Brain microvascular endothelial cell (primary cell): Measurements from ENCODE around the gene H1-8.

ENCODE experiments used
- DNase-seq: peaks from one replicate; pipeline ENCODE4 v3.0.0-alpha.2; 2020
- H3K27ac ChIP-seq: fragments of 250-450 bp; sonication (Bioruptor Pico); 2 replicates; pipeline ENCODE4 v1.5.1; 2020; ENCODE audit warnings: mild to moderate bottlenecking, moderate library complexity
- H3K27me3 ChIP-seq: fragments of 250-450 bp; sonication (Bioruptor Pico); replicated peaks from 2 replicates; pipeline ENCODE4 v1.5.1; 2020; ENCODE audit warnings: mild to moderate bottlenecking
- H3K36me3 ChIP-seq: fragments of 250-450 bp; sonication (Bioruptor Pico); replicated peaks from 2 replicates; pipeline ENCODE4 v1.5.1; 2020; ENCODE audit warnings: mild to moderate bottlenecking
- H3K4me3 ChIP-seq: 2 replicates; pipeline ENCODE4 v1.5.1; 2011; ENCODE audit warnings: low read depth, mild to moderate bottlenecking, control low read depth, low read length, moderate library complexity
- in situ Hi-C: cut with HindIII; loops from 2 replicates; pipeline ENCODE4 v1.10.0; 2017; ENCODE audit warnings: low sequenced_read_pairs, low pct_ligation_motif_present
- TF ChIP-seq, protein P1 (sequence below): IDR thresholded peaks from 2 replicates; pipeline ENCODE4 v1.5.1; 2011; ENCODE audit warnings: low read depth, mild to moderate bottlenecking, moderate library complexity, low read length, control low read depth, inconsistent platforms; ENCODE audit errors: missing control alignments

H1-8 gene

DNA sequence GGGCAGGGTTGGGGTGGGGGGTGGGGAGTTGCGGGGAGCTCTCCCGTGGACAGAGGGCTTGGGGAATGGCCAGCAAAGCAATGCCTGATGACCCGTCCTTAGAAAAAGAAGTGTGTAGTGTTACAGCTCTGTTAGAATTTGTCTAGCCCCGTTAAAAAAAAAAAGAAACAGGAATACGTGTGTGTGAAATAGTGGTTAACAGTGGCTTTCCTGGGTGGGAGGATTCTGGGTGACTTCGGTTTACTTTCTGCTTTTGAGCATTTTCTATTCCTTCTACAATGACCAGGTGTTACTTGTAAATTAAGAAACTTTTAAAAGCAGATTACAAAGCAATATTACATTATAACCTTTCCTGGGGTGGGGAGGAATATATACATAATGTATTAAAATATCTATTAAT is 25.0 kb downstream of the H1-8 start:
- Histone ChIP-seq H3K36me3 (peaks cover 76% of the 10 kb centered on the region), H3K4me3 (no peak overlapping the region), H3K27ac (no peak overlapping the region), H3K27me3 (no peaks in the 10 kb centered on the region)
- TF ChIP-seq, protein P1, sequence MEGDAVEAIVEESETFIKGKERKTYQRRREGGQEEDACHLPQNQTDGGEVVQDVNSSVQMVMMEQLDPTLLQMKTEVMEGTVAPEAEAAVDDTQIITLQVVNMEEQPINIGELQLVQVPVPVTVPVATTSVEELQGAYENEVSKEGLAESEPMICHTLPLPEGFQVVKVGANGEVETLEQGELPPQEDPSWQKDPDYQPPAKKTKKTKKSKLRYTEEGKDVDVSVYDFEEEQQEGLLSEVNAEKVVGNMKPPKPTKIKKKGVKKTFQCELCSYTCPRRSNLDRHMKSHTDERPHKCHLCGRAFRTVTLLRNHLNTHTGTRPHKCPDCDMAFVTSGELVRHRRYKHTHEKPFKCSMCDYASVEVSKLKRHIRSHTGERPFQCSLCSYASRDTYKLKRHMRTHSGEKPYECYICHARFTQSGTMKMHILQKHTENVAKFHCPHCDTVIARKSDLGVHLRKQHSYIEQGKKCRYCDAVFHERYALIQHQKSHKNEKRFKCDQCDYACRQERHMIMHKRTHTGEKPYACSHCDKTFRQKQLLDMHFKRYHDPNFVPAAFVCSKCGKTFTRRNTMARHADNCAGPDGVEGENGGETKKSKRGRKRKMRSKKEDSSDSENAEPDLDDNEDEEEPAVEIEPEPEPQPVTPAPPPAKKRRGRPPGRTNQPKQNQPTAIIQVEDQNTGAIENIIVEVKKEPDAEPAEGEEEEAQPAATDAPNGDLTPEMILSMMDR: no peak
- DNase-seq: no peak
- in situ Hi-C loops: no loop called here

DNA sequence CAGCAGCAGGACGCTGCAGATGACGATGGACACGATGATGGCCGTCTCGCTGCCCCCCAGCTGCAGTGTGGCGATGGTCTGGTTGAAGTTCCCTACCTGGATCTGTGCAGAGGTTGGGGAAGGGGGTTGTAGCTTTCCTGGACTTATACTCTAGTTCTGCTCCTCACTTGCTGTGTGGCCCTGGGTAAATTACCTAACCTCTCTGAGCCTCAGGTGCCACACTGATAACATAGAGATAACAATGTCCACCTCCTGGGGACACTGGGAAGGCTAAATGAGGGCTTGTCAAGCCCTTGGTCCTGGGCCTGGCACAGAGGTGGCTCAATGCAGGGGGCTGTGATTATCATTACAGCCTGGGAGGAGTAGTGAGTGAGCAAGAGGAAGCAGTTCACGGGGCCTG is 26.9 kb downstream of the H1-8 start:
- TF ChIP-seq, protein P1: no peak
- Histone ChIP-seq H3K36me3 (peaks cover 77% of the 10 kb centered on the region), H3K27me3 (no peaks in the 10 kb centered on the region), H3K4me3 (no peak overlapping the region), H3K27ac (no peak overlapping the region)
- no peak for DNase-seq
- in situ Hi-C loops: no loop called here

DNA sequence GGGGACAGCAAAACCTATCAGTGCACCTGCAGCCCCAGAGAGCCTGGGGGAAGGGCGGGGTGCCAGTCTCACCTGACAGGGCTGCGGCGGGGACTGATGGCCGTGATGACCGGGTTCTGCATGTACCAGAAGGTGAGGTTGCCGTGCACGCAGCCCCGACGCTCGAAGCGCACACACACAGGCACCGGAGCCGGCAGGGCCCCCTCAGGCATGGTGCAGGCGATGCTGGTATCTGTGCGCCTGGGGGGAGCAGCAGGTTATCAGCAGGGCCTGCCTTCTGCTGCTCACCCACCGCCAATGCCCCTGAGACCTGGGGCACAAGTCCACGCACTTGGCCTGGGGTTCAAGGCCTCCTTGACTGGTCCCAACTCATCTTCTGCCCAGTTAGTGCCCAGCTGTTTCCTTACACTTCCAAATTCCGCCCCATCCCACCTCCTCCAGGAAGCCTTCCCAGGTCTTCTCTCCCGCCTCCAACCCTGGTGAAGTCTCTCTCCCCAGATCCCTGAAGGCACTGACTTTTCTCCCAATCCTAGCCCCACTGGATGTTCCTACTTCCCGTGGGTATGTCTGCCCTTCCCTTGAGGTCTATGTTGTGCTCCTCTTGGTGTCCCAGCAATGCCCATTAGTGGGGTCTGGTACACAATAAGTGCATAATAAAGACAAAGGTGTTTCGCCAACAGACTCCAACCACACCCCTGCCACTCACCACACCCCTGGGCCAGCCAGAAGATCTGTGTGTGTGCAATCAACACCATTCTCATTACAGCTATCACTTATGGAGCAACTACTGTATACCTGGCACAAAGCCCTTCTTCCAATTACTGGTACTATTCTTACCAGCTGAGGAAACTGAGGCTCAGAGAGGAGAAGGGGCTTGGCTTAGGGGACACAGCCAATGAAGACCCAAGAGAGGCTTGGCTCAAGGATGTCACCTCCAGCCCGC is 28.9 kb downstream of the H1-8 start:
- Histone ChIP-seq H3K36me3 (peaks cover 70% of the 10 kb centered on the region), H3K27me3 (no peaks in the 10 kb centered on the region), H3K4me3 (no peak overlapping the region), H3K27ac (no peak overlapping the region)
- in situ Hi-C loops: no loop called here
- no peak for DNase-seq
- TF ChIP-seq, protein P1: no peak

DNA sequence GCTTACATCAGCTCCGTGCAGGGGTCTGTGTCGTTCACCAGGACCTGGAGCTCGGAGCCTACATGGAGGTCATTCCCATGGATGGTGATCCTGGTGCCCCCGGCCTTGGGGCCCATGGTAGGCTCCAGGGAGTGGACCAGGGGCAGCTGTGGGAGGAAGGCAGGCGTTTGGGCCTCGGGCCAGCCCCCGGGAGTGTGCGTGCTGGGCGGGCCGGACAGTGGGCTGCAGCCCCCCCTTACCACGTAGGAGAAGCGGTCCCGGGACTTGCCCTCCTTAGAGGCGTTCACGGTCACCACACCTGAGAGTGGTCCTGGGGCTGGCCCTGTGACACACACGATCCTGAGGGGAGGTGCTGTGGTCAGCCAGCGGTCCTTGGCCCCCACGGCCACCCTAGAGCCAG is 29.6 kb downstream of the H1-8 start:
- TF ChIP-seq, protein P1: no peak
- in situ Hi-C loops: no loop called here
- DNase-seq: no peak
- peaks cover 66% of the 10 kb centered on the region for H3K36me3 ChIP-seq
- no peak overlapping the region for H3K27ac ChIP-seq
- no peaks in the 10 kb centered on the region for H3K27me3 ChIP-seq
- H3K4me3 ChIP-seq: no peak overlapping the region

DNA sequence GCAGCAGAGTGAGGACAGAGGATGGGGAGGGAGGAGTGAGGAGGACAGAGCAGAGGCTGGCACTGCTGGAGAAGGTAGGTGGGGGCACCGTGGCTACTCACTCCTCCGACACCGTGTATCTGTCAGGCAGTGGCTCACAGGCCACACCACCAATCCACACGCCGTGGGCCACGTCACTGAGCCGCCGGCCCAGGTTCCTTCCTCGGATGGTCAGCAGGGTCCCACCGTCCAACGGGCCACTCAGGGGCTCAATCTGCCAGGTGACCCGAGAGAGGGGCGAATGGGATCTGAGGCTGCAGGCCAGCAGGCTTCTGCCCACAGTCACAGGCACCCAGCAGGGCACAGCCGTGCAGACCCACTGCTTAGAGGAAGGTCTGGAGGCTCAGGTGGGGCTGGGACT is 30.5 kb downstream of the H1-8 start:
- no peaks in the 10 kb centered on the region for H3K27me3 ChIP-seq

More for the DNA sequence above, 30.5 kb downstream of the H1-8 start:
- TF ChIP-seq, protein P1: no peak
- Histone ChIP-seq H3K36me3 (peaks cover 69% of the 10 kb centered on the region), H3K4me3 (no peak overlapping the region), H3K27ac (no peak overlapping the region)
- in situ Hi-C loops: no loop called here
- DNase-seq: no peak
